ENCODE data around the gene SMPX. TPM values are rescaled to one million over a fixed set of nuclear protein-coding genes. Genes with fewer than 3 reads are reported as not detected.

The SMPX gene
- total RNA-seq, 1 donor from 2014 or later = not detected

GRCh38 chrX:21758488-21758887 is 572 bp upstream of the SMPX start:
- POLR2A ChIA-PET = no interaction called here
- DNase-seq (no peak), ATAC-seq (ENCODE audit: low read depth) (no peak)
- Mint-ChIP-seq H3K36me3 (ENCODE audit: low read depth) (no peaks in the 10 kb centered on the region), H3K4me3 (no peak overlapping the region), H3K27me3 (peaks cover 4% of the 10 kb centered on the region), H3K4me1 (no peaks in the 10 kb centered on the region), H3K27ac (no peak overlapping the region), H3K9me3 (no peaks in the 10 kb centered on the region)
- intact Hi-C loops (cut with micrococcal nuclease) = no loop called here
- CTCF ChIA-PET = no interaction called here
- no peak for TF ChIP-seq CTCF (IDR thresholded peaks at IDR 0.05)

DNA sequence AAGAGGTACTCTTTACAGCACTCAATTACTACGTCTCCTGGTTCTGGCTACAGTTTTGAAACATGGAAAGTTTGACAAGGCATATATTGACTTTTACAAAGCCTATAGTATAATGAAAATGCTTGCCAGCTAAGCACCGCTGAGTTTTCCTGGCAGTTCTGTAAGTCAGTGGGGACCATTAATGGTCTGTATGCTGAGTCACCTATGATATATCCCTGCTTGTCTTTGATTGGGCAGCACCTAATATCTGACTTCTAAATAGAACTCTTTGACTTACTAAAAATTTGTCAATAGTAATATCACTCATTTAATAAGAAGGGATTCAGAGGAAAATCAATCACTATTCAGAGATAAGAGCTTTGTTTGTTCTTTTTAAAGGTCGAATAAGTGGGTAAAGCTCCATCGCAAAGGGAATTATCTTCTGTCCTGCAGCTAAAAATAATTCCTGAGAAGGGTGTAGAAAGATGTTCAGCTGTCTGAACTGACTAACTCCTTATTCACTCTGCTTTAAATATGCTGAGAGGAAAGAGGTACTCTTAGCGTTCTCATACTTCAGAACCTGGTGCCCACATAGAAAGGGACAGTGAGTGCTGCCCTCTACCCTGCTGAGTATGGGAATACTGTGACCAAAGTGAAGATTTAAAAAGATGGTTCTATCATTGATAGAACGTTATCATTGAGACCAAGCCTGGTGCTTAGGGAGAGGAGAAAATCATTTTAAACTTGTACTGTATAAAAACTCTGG is 959 bp downstream of the SMPX start:
- no peak for TF ChIP-seq CTCF (IDR thresholded peaks at IDR 0.05)
- DNase-seq = no peak
- Mint-ChIP-seq H3K4me3 (no peak overlapping the region), H3K27ac (no peak overlapping the region), H3K4me1 (no peaks in the 10 kb centered on the region), H3K27me3 (peaks cover 4% of the 10 kb centered on the region), H3K9me3 (no peaks in the 10 kb centered on the region), H3K36me3 (ENCODE audit: low read depth) (no peaks in the 10 kb centered on the region)
- ATAC-seq (ENCODE audit: low read depth) = no peak
- intact Hi-C loops (cut with micrococcal nuclease) = no loop called here
- ChIA-PET CTCF (interaction anchor here (1.3 kb wide), 1 partner anchor 11 kb away, joined by 4 read pairs; no protein-coding TSS in a partner anchor), POLR2A (no interaction called here)

GRCh38 chrX:21749924-21750323 is 8.0 kb downstream of the SMPX start:
- DNase-seq = no peak
- Mint-ChIP-seq H3K9me3 (no peaks in the 10 kb centered on the region), H3K4me3 (no peak overlapping the region), H3K4me1 (no peaks in the 10 kb centered on the region), H3K27me3 (no peaks in the 10 kb centered on the region), H3K36me3 (ENCODE audit: low read depth) (no peaks in the 10 kb centered on the region), H3K27ac (no peak overlapping the region)
- POLR2A ChIA-PET = no interaction called here
- TF ChIP-seq CTCF (IDR thresholded peaks at IDR 0.05) = no peak
- intact Hi-C loops (cut with micrococcal nuclease) = no loop called here
- CTCF ChIA-PET = no interaction called here
- ATAC-seq (ENCODE audit: low read depth) = no peak

- H3K9me3 Mint-ChIP-seq = no peaks in the 10 kb centered on the region
- no peaks in the 10 kb centered on the region for H3K36me3 Mint-ChIP-seq (ENCODE audit: low read depth)
- POLR2A ChIA-PET = no interaction called here
- TF ChIP-seq CTCF (IDR thresholded peaks at IDR 0.05) = no peak
- peaks cover 3% of the 10 kb centered on the region for H3K27me3 Mint-ChIP-seq
- no peak overlapping the region for H3K27ac Mint-ChIP-seq
- intact Hi-C loops (cut with micrococcal nuclease) = no loop called here
- ATAC-seq (ENCODE audit: low read depth) (no peak), DNase-seq (no peak)
- CTCF ChIA-PET = interaction anchor here (1.5 to 1.6 kb wide), 2 partner anchors 1216 to 1218 kb away, joined by 3 to 7 read pairs; no protein-coding TSS in a partner anchor
- no peak overlapping the region for H3K4me3 Mint-ChIP-seq
- H3K4me1 Mint-ChIP-seq = no peaks in the 10 kb centered on the region
Observed at GRCh38 chrX:21748235-21748634, 9.7 kb downstream of the SMPX start.

DNA sequence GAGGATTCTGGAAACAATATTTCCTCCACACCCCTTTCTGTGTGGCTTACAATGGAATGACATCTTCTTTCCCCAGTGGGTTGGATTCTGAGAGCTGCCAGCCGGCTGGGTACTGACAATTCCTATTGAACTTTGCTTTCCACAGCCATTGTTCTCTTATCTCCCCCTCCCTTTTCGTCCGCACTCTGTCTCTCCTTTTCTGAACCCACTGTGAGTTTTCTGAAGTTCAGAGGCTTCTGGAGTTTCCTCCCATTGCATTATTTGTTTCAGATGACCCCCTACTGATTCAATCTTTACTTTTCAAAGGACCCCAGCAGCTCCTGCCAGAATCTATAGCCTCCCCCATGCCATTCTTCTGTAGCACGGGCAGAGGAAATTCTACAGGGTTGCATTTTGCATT is 10.4 kb downstream of the SMPX start:
- intact Hi-C loops (cut with micrococcal nuclease) = no loop called here
- Mint-ChIP-seq H3K4me3 (no peak overlapping the region), H3K9me3 (no peaks in the 10 kb centered on the region), H3K27ac (no peak overlapping the region), H3K4me1 (no peaks in the 10 kb centered on the region), H3K27me3 (peaks cover 3% of the 10 kb centered on the region), H3K36me3 (ENCODE audit: low read depth) (no peaks in the 10 kb centered on the region)
- CTCF ChIA-PET = interaction anchor here (1.5 to 1.9 kb wide), 3 partner anchors 1216 to 1217 kb away, joined by 3 to 11 read pairs (median 7); no protein-coding TSS in a partner anchor
- DNase-seq = no peak
- no peak for TF ChIP-seq CTCF (IDR thresholded peaks at IDR 0.05)
- ATAC-seq (ENCODE audit: low read depth) = no peak
- POLR2A ChIA-PET = no interaction called here
